Caki2 (cell line): Measurements from ENCODE around the gene SLC25A23. TPM values are rescaled to one million over a fixed set of nuclear protein-coding genes. Genes with fewer than 3 reads are reported as not detected.
A peak's percentile ranks its signal among the peaks of the same experiment; 100 is the strongest.

Source experiments
- DNase-seq: peaks from one replicate; pipeline ENCODE4 v3.0.0-alpha.2; 2015; ENCODE audit warnings: low read depth
- in situ Hi-C: cut with HindIII; loops from 2 replicates; pipeline ENCODE4 v1.10.0; 2016; ENCODE audit warnings: low sequenced_read_pairs, low pct_unique_long_range_greater_than_20kb, mixed read lengths
- total RNA-seq: library from RNA; depleted of rRNA; stranded (reverse); fragments of >200 nt; shearing (Covaris generic); gene quantifications from 2 replicates; pipeline ENCODE4 v1.2.3, GENCODE V29; 2014; ENCODE audit warnings: low replicate concordance

The SLC25A23 gene
- total RNA-seq, 1 experiment from 2014 or later, result 40.7 TPM

- peak; percentile 44 for DNase-seq
Observed at GRCh38 chr19:6464070-6464873, 4.7 kb upstream of the SLC25A23 start, which contains the start of gene CRB3. TSS of gene CRB3 (plus strand) at chr19:6464271. CDS start at chr19:6464702, 431 bp downstream.

DNA sequence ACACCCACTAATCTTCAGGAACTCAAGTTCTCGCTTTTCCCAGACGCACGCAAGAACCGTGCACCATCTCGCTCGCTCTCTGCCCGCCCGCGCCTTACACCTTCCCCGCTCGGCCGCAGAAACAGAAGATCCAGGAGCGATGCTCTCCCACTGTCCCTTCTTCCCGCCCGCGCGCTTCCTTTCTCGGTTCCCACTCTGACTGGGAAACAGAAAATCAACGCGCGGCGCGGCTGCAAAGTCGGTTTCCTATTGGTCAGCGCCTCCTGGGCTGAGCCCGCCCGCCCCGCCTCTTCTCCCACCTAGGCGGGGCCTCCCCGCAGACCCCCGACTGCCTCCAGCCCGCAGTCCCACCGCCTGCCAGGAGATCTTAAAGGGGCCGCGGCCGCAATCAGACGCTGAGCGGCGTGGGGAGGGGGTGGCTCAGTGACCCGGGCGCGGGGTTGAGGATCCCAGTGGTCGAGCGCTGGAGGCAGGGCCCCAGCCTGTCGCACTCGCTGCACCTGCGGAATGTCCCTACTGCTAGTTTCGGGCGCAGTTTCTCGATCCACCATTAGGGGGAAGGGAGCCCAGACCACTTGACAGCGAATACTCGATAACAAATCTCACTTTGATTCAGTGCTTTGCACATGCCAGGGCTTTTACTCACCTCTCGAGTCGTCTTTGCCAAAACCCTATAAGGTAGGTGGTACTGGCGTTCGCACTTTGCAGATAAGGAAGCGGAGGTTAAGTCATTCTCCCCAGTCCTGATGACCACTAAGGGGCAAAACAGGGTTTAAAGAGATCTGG, 700 bp upstream of the SLC25A23 start:
- in situ Hi-C loops, result no loop called here
- DNase-seq, result peak; percentile 95

More at GRCh38 chr19:6464070-6464873, 4.7 kb upstream of the SLC25A23 start, which contains the start of gene CRB3:
- in situ Hi-C loops, result no loop called here

DNA sequence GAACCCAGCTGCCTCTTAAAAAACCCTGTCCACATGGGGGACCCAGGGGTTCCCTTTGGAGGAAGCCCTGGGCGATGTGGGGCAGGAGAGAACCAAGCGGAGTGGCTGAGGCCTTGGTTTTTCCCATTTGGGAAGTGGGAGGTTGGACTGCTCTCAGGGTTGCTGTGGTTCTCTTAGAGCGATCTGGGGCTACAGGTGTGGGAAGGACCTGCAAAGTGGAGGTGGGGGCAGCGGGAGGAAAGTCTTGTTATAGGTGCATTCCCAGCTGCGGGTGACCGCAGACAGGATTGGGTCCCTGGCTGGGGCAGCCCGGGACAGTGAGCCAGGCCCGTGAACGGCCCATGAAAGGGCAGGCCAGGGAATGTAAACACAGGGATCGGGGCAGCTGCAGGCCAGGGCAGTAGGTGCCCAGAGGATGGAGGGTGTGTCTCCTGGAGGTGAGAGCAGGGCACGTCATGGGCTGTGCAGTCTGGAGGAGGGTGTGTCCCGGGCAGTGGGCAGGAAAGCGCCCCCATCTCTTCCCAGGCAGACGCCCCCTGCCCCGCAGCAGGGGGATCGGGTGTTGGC, 814 bp downstream of the SLC25A23 start:
- no peak for DNase-seq
- in situ Hi-C loops, result no loop called here

DNA sequence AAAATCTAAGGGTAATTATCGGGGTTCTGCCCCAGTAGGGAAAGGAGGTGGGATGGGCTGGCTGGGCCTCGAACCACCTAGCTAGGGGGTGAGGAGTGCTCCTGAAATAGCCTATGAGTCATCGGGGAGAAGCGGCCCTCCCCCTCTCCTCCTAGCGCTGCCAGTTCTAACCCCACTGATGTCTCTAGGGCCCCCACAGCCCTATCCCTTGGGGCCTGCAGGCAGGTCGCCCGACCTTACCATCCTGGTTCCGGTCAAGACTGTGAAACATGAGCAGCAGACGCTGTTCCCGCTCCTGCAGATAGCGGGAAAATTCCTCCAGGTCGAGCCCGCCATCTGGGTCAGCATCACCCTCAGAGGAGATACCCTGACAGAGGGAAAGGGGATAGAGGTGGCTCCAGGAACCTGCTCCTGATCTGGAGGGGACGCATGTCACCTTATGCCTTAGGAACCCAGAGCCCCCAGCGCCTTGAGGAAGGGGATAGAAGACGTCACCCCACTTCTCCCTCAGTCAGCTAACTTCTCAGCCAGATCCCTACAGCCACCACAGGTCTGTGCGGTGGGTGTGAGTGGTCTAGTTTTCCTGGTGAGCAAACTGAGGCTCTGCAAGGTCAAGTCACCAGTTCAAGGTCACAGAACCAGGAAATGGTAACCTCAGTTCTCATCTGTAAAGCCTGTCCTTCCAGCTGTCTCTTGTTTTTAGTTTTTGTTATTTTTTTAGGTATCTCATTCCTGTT, 1.5 kb downstream of the SLC25A23 start:
- no peak for DNase-seq

GRCh38 chr19:6455924-6456323, 3.7 kb downstream of the SLC25A23 start:
- in situ Hi-C loops, result no loop called here
- no peak for DNase-seq

More for the DNA sequence above, 1.5 kb downstream of the SLC25A23 start:
- in situ Hi-C loops, result no loop called here

GRCh38 chr19:6453951-6454565, 5.5 kb downstream of the SLC25A23 start:
- in situ Hi-C loops, result no loop called here

GRCh38 chr19:6452899-6453298, 6.7 kb downstream of the SLC25A23 start:
- DNase-seq, result no peak
- in situ Hi-C loops, result no loop called here

More at GRCh38 chr19:6453951-6454565, 5.5 kb downstream of the SLC25A23 start:
- DNase-seq, result no peak

DNA sequence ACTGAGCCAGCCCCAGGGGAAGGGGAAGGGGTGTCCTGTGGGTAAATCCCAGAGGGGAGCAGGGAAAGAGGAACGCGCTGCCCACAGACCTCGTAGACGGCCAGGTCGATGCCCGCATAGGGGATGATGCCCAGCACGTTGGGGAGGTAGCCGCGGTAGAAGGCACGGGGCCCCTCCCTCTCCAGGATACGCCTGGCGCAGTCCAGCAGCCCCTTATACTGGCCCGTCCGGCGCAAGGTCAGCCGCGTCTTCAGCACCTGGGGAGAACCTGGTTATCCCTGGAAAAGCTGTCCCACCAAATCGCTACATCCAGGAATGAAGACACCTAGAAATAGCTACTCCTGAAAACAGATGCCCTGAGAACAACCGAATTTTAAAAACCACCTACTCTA, 7.4 kb downstream of the SLC25A23 start:
- no peak for DNase-seq
- in situ Hi-C loops, result no loop called here

DNA sequence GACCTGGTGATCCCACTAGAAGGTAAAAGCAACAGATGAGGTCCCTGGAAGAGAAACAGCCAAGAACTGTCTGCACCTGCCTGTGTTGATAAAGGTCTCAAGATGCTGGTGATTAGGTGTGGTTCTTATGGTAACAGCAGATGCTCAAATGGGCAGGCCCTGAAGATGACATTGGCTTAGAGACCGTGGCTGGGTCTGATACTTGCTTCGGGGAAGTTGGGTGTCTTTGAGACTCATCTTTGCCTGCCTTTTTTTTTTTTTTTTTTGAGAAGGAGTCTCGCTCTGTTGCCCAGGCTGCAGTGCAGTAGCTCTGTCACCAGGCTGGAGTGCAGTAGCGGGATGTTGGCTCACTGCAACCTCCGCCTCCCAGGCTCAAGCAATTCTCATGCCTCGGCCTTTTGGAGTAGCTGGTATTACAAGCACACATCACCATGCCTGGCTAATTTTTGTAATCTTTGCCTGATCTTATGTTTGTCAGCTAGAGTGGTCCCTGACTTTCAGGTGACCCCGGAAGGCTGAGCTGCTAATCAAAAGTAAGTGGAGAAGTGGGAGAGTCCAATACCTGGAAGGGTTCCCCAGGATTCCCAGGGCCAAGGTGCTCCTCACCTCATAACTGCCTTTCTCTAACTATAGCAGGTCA, 7.9 kb downstream of the SLC25A23 start:
- DNase-seq, result no peak
- in situ Hi-C loops, result no loop called here

- in situ Hi-C loops, result no loop called here
- no peak for DNase-seq
Observed at GRCh38 chr19:6450166-6450565, 9.4 kb downstream of the SLC25A23 start.

- no peak for DNase-seq
- in situ Hi-C loops, result no loop called here
Observed at GRCh38 chr19:6448045-6448444, 11.5 kb downstream of the SLC25A23 start.

- no peak for DNase-seq
- in situ Hi-C loops, result no loop called here
Observed at GRCh38 chr19:6446452-6446851, 13.1 kb downstream of the SLC25A23 start.

DNA sequence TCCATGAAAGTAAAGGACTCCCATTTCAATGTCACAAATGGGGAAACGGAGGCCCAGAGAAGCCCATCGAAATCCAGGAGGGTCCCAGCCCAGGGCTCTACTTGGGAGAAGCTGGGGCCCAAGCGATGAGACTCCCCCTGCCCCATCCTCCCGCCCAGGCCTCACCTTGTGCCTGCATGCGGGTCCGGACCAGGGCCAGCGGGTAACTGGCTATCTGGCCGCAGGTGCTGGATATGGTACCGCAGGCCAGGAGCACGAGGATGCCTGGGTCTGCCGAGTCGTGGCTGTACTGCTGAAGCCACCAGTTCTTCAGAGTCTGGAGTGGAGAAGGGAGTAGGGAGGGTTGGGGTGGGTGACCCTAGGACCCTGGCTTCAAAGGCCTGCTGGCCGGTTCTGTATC, 15.6 kb downstream of the SLC25A23 start:
- no peak for DNase-seq
- in situ Hi-C loops, result no loop called here

GRCh38 chr19:6442087-6442688, 17.4 kb downstream of the SLC25A23 start:
- in situ Hi-C loops, result no loop called here
- DNase-seq, result no peak

DNA sequence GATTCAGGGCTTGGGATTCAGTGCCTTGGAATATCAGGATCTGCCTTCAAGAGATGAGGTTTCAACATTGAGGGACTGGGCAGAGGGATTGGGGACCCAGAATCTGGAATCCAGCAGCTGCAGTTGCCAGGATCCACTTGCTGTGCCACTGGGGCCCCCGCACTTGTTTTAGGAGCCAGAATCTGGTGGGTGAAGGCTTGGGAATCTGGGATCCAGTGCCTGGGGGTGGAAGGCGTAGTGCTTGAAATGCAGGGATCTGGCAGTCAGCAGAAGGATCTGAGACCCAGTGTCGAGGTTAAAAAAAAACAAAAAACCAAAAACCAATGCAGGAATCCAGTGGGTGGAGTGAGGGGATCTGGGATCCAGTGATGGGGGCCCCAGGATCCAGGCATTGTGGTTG, 18.7 kb downstream of the SLC25A23 start:
- in situ Hi-C loops, result no loop called here
- no peak for DNase-seq

- in situ Hi-C loops, result no loop called here
- DNase-seq, result no peak
Observed at GRCh38 chr19:6439743-6440142, 19.8 kb downstream of the SLC25A23 start.

- in situ Hi-C loops, result no loop called here
- no peak for DNase-seq
Observed at GRCh38 chr19:6433663-6434062, 25.9 kb downstream of the SLC25A23 start, which contains the start of gene SLC25A41. TSS of gene SLC25A41 (minus strand) at chr19:6433763. CDS start at chr19:6433693, 70 bp downstream.
